Activated B cell treated with CpG ODN at 0.5 μM for 24 hours (primary cell): ENCODE results near the gene RFC2. TPM values are rescaled to one million over a fixed set of nuclear protein-coding genes. Genes with fewer than 3 reads are reported as not detected.
A peak's percentile ranks its signal among the peaks of the same experiment; 100 is the strongest.

Experiments used
- ATAC-seq: fragments of 200-7000 bp; cut with Tn5 transposase; one replicate; pipeline ENCODE4 v1.10.0; 2021; ENCODE audit warnings: low read depth, mild to moderate bottlenecking, moderate library complexity
- CTCF ChIA-PET: fragments of 350-600 bp; sonication (Branson Sonifier 250); formaldehyde crosslinking; loops from one replicate; lab custom pipeline; 2021; ENCODE audit warnings: antibody characterized with exemption; lab: Charles Lee
- POLR2A ChIA-PET: fragments of 350-600 bp; sonication (Branson Sonifier 250); formaldehyde crosslinking; loops from one replicate; lab custom pipeline; 2021; ENCODE audit warnings: antibody characterized with exemption; lab: Charles Lee
- DNase-seq: peaks from one replicate; pipeline ENCODE4 v3.0.0; 2022
- H3K27ac Mint-ChIP-seq: one replicate; pipeline ENCODE4 v1.8.0; 2020; ENCODE audit warnings: mixed read lengths
- H3K27me3 Mint-ChIP-seq: one replicate; pipeline ENCODE4 v1.8.0; 2021; ENCODE audit warnings: mixed read lengths
- H3K36me3 Mint-ChIP-seq: one replicate; pipeline ENCODE4 v1.8.0; 2021; ENCODE audit warnings: low read depth, mixed read lengths
- H3K4me1 Mint-ChIP-seq: one replicate; pipeline ENCODE4 v1.8.0; 2021; ENCODE audit warnings: mixed read lengths
- H3K4me3 Mint-ChIP-seq: one replicate; pipeline ENCODE4 v1.8.0; 2020; ENCODE audit warnings: mild to moderate bottlenecking, mixed read lengths
- H3K9me3 Mint-ChIP-seq: one replicate; pipeline ENCODE4 v1.8.0; 2020; ENCODE audit warnings: mixed read lengths
- intact Hi-C: fragments of 100-400 bp; cut with micrococcal nuclease; formaldehyde crosslinking; loops from one replicate; pipeline ENCODE4 v1.15.1; 2024
- total RNA-seq: library from RNA; stranded (reverse); gene quantifications from 2 replicates; pipeline ENCODE4 v1.2.3, GENCODE V29; 2022
- TF ChIP-seq, protein P1 (sequence below): fragments of 200-600 bp; IDR thresholded peaks from one replicate; pipeline ENCODE4 v1.8.0; 2022; ENCODE audit warnings: antibody characterized with exemption, mild to moderate bottlenecking

The RFC2 gene
- total RNA-seq, 1 donor from 2014 or later = 44.0 TPM

DNA sequence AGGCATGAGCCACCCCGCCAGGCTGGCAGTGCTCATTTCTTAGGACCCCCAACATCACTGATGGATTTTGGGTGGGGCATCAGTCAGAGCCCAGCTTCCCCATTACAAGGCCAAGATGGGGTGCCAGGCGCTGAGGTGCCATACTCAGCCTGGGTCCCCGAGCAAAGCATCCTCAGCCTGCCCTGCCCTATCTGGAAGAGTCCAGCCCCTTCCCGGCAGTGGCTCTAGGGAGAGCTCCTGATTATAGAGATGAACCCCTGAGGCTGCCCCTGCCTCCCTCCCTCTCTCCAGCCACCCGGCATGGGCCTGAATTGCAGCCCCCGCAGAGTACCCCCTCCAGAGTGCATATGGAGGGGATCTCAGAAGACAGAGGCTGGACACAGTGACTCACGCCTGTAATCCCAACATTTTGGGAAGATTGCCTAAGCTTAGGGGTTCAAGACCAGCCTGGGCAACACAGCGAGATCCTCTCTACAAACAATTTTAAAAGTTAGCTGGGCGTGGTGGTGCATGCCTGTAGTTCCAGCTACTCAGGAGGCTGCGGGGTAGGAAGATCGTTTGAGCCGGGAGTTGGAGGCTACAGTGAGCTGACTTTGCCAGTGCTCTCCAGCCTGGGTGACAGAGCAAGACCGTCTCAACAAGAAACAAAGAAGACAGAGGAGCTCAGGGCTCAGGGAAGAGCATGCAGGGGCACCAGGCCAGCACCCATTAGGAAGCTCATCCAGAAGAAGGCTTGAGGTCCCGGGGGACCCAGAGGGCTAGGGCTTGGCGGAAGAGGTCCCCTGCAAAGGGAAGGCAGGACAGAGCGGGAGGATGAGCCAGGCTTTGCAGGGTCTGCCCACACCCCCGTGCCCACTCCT, 31.1 kb downstream of the RFC2 start:
- ChIA-PET POLR2A (interaction anchor here (0.7 to 7.0 kb wide), 5 partner anchors 8 to 427 kb away, joined by 3 to 87 read pairs (median 4); partner anchors contain the start of gene LAT2), CTCF (interaction anchor here (1.4 kb wide), 1 partner anchor 17 kb away, joined by 5 read pairs; no protein-coding TSS in a partner anchor)
- no peak for ATAC-seq
- H3K4me3 Mint-ChIP-seq = peak overlapping the region; percentile 8
- H3K27ac Mint-ChIP-seq = peak overlapping the region; percentile 69
- H3K9me3 Mint-ChIP-seq = no peaks in the 10 kb centered on the region
- H3K4me1 Mint-ChIP-seq = peaks cover 52% of the 10 kb centered on the region
- TF ChIP-seq, protein P1, sequence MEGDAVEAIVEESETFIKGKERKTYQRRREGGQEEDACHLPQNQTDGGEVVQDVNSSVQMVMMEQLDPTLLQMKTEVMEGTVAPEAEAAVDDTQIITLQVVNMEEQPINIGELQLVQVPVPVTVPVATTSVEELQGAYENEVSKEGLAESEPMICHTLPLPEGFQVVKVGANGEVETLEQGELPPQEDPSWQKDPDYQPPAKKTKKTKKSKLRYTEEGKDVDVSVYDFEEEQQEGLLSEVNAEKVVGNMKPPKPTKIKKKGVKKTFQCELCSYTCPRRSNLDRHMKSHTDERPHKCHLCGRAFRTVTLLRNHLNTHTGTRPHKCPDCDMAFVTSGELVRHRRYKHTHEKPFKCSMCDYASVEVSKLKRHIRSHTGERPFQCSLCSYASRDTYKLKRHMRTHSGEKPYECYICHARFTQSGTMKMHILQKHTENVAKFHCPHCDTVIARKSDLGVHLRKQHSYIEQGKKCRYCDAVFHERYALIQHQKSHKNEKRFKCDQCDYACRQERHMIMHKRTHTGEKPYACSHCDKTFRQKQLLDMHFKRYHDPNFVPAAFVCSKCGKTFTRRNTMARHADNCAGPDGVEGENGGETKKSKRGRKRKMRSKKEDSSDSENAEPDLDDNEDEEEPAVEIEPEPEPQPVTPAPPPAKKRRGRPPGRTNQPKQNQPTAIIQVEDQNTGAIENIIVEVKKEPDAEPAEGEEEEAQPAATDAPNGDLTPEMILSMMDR = no peak
- peaks cover 67% of the 10 kb centered on the region for H3K36me3 Mint-ChIP-seq
- H3K27me3 Mint-ChIP-seq = no peaks in the 10 kb centered on the region
- intact Hi-C loops = no loop called here
- no peak for DNase-seq

DNA sequence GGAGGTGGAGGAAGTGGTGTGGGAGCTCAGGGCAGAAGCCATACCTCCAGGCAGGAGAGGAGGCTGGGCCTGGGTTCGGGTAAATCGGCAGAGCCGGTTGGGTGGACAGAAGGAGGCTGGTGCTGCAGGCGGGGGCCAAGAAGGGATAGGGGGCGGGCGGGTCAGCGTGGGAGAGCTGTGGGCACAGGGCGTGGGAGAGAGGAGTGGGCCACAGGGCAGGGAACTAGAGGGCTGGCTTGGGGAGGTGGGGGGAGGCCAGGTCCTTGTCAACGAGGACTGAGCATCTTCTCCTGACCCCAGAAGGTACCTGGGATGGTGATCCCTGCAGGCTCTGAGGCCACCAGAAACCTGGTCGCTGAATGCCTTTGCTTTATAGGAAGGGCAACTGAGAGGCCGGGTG, 32.5 kb downstream of the RFC2 start:
- no peak overlapping the region for H3K4me3 Mint-ChIP-seq
- intact Hi-C loops = no loop called here
- no peaks in the 10 kb centered on the region for H3K27me3 Mint-ChIP-seq
- ATAC-seq (no peak), DNase-seq (no peak)
- TF ChIP-seq, protein P1 = no peak
- H3K27ac Mint-ChIP-seq = no peak overlapping the region
- no peaks in the 10 kb centered on the region for H3K9me3 Mint-ChIP-seq
- ChIA-PET CTCF (no interaction called here), POLR2A (interaction anchor here (1.1 to 7.0 kb wide), 2 partner anchors 12 to 20 kb away, joined by 8 to 87 read pairs; partner anchors contain the start of gene LAT2)
- peaks cover 59% of the 10 kb centered on the region for H3K4me1 Mint-ChIP-seq
- H3K36me3 Mint-ChIP-seq = peaks cover 72% of the 10 kb centered on the region

DNA sequence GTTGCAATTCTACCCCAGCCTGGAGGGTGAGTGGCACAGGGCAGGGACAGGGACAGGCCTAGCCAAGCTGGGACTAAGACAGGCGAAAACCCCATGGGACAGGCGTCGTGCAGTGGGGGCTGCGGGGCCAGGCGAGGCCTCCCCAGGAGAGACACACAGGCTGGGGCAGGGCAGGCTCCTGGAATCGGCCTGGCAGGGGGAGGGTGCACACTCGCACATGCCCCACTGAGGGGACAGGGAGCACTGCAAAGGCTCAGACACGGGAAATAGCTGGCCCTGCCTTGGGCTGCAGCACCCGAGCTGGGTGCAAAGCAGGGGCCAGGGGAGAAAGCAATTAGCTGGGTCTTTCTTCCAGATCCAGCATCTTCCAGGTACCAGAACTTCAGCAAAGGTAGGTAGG, 34.0 kb downstream of the RFC2 start:
- intact Hi-C loops = no loop called here
- Mint-ChIP-seq H3K27me3 (no peaks in the 10 kb centered on the region), H3K4me3 (no peak overlapping the region), H3K27ac (no peak overlapping the region), H3K9me3 (no peaks in the 10 kb centered on the region), H3K4me1 (peaks cover 59% of the 10 kb centered on the region), H3K36me3 (peaks cover 77% of the 10 kb centered on the region)
- ATAC-seq (no peak), DNase-seq (no peak)
- CTCF ChIA-PET = interaction anchor here (1.3 kb wide), 1 partner anchor 181 kb away, joined by 4 read pairs; no protein-coding TSS in a partner anchor
- POLR2A ChIA-PET = interaction anchor here (0.6 to 7.0 kb wide), 6 partner anchors 9 to 264 kb away, joined by 3 to 87 read pairs (median 6); partner anchors contain the start of genes EIF4H and LAT2
- TF ChIP-seq, protein P1 = no peak

DNA sequence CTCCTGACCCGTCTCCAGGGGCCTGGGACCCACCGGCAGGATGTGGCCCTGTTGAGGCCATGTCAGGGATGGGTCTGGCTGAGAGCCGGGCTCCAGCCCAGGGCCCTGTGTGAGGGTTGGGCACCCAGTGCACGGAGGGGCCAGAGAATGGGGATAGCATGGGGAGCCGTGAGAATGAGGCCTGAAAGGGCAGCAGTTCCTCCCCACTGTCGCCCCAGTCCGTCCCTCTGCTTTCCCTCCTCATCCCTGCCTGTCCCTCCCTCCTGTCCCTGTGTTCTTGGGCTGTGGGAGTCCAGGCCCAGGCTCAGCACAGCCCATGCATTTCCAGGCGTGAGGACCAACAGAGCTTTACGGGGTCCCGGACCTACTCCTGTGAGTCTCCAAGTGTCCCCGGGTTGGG, 34.8 kb downstream of the RFC2 start:
- Mint-ChIP-seq H3K4me1 (peaks cover 63% of the 10 kb centered on the region), H3K36me3 (peaks cover 74% of the 10 kb centered on the region), H3K9me3 (no peaks in the 10 kb centered on the region), H3K27me3 (no peaks in the 10 kb centered on the region), H3K27ac (peak overlapping the region; percentile 50), H3K4me3 (no peak overlapping the region)
- no peak for ATAC-seq
- ChIA-PET POLR2A (interaction anchor here (0.6 to 7.0 kb wide), 7 partner anchors 10 to 71 kb away, joined by 3 to 87 read pairs (median 4); partner anchors contain the start of genes EIF4H and LAT2), CTCF (interaction anchor here (1.3 kb wide), 1 partner anchor 182 kb away, joined by 4 read pairs; no protein-coding TSS in a partner anchor)
- intact Hi-C loops = no loop called here
- no peak for DNase-seq
- TF ChIP-seq, protein P1 = no peak

DNA sequence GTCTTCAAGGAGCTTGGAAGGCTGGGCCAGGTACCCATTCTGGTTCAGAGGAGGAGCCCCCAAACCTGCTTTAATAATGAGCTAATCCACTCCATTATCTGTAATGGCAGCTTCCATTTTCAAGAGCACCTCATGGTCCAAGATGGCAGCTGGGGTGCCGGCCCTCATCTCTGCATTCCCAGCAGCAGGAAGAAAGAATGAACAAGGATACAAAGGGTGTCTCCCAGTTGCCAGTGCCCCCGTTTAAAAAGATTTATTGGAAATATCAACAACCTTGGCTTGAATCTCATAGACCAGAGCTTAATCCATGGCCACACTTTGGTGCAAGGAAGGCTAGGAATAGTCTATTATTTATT, 35.9 kb downstream of the RFC2 start:
- CTCF ChIA-PET = interaction anchor here (1.1 to 1.3 kb wide), 3 partner anchors 12 to 57 kb away, joined by 3 to 11 read pairs (median 3); no protein-coding TSS in a partner anchor
- Mint-ChIP-seq H3K9me3 (no peaks in the 10 kb centered on the region), H3K4me3 (peak overlapping the region; percentile 69), H3K27ac (peak overlapping the region; percentile 90), H3K36me3 (peaks cover 65% of the 10 kb centered on the region), H3K27me3 (no peaks in the 10 kb centered on the region), H3K4me1 (peaks cover 62% of the 10 kb centered on the region)
- ATAC-seq (no peak), DNase-seq (no peak)
- TF ChIP-seq, protein P1 = no peak
- intact Hi-C loops = no loop called here
- POLR2A ChIA-PET = interaction anchor here (0.8 to 7.0 kb wide), 5 partner anchors 8 to 66 kb away, joined by 4 to 89 read pairs (median 12); partner anchors contain the start of gene LAT2
